GM23248 (cell line): ENCODE data around the gene STX1B.

ENCODE experiments used
- EZH2 ChIP-seq: fragments of 200-600 bp; sonication (generic); IDR thresholded peaks from 2 replicates; pipeline ENCODE4 v1.6.1; 2018; ENCODE audit warnings: antibody characterized with exemption, mild to moderate bottlenecking; ENCODE audit not compliant: insufficient read depth, poor library complexity, severe bottlenecking
- EZH2phosphoT487 ChIP-seq: fragments of 200-600 bp; sonication (generic); IDR thresholded peaks from 2 replicates; pipeline ENCODE4 v1.6.1; 2018; ENCODE audit warnings: antibody characterized with exemption, moderate library complexity, mild to moderate bottlenecking, low read depth; ENCODE audit not compliant: insufficient read depth

DNA sequence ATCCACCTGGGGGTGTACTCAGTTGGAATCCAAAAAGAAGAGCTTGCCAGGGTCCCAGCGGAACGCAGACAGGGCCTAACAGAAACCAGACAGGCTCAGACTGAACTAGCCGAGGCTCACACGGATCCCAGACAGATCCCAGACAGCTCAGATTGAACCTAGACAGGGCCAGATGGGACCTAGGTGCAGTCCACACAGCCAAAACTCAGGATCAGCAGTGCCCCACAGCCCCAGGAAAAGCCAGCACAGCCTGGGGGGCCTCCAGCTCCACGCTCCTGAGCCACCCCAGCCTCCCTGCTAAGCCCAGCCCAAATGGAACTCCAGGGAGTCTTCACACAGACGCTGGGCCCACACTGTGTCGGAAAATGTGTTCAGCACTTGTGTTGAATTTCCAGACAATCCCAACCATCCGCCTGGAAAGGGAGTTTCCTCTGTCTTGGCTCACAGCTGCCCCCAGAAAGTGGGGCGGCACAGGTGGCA, 7.5 kb downstream of the STX1B start:
- TF ChIP-seq EZH2, result no peak
- TF ChIP-seq EZH2phosphoT487, result no peak
